Hepatic stellate cell (primary cell): ENCODE results near the gene POMC.
"Not testable (repeated sequence)": the region's sequence is repeated elsewhere in the genome, so short reads cannot be mapped to it uniquely, and the experiment has no call there.

ENCODE experiments used
- DNase-seq: peaks from one replicate; pipeline ENCODE4 v3.0.0; 2011; ENCODE audit warnings: low spot score

POMC gene

DNA sequence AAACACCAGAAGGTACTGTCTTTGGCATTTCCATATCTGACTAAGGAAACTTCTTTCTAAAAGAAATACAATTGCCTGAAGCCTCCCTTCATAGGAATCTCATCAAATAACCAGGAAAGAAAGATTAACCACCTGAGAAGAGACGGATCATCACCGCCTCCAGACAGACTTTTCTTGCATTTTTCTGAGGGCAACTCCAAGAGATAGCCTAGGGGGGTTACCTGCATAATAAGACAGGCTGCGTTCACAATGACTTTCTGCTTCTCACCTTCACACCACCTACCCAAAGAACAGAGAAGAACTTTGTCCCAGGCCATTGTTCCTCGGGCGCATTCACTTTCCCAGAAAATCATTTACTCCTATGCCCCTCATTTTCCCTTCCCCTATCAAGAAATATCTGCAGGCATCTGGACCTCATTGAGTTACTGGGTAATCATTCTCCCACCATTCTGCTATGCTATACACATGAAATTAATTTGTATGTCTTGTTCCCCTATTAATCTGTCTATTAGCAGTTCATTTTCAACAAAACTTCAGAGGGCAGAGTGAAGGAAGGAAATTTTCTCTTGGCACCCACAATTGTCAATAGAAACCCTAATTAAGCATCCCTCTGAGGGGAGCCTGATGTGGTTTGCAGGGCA, 8.3 kb upstream of the POMC start:
- DNase-seq: no peak

- DNase-seq: no peak
Measured at GRCh38 chr2:25176138-25176537, 7.8 kb upstream of the POMC start.

GRCh38 chr2:25174192-25174861, 5.9 kb upstream of the POMC start:
- no peak for DNase-seq

DNA sequence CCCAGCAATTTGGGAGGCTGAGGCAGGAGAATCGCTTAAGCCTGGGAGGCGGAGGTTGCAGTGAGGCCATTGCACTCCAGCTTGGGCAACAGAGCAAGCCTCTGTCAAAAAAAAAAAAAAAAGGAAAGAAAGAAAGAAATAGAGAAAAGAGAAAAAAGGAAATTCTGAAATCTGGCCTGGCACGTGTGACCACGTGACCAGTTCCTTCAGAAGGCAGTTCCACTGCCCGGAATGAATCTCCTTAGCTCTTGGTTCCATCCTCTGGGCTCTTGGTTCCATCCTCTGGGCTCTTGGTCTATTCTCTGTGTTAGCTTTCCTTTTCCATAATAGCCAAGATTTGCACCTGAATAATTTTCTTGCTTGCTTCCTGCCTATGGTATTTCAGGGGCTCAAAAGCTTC, 5.3 kb upstream of the POMC start:
- DNase-seq: no peak

- no peak for DNase-seq
Measured at GRCh38 chr2:25170888-25171287, 2.5 kb upstream of the POMC start.

DNA sequence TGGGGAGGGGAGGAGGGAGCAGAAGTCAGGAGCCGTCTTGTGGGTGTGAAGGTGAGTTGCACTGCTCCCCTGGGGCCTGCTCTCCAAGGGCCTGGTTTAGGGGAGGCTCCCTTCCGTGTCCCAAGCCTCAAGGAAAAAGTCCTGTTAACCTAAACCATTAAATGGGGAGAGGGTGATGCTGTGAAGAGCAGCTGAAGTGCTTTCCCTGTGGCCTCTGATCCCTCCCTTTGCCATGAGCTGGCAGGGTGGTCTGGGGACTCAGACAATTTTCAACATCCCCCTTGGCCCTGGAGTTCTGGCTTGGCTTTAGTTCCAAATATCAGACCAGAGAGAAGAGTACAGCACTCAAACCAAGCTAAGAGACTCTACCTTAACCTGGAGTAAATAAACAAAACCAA, 692 bp upstream of the POMC start:
- DNase-seq: no peak

GRCh38 chr2:25165992-25166875, 2.1 kb downstream of the POMC start:
- DNase-seq: no peak

DNA sequence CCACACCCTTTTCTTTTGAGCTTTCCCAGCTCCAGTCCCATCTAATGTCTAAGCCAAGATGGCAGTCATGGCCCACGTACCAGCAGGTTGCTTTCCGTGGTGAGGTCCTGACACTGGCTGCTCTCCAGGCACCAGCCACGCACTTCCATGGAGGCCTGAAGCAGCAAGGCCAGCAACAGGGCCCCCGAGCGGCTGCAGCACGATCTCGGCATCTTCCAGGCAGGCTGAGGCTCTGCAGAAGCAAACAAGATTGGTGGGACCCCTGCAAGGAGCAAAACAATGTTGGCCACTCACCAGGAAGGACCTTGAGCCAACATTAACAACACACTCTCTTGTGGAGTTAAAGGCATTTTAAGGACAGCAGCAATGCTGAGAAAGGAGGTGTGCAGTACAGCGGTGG, 3.8 kb downstream of the POMC start:
- DNase-seq: no peak

DNA sequence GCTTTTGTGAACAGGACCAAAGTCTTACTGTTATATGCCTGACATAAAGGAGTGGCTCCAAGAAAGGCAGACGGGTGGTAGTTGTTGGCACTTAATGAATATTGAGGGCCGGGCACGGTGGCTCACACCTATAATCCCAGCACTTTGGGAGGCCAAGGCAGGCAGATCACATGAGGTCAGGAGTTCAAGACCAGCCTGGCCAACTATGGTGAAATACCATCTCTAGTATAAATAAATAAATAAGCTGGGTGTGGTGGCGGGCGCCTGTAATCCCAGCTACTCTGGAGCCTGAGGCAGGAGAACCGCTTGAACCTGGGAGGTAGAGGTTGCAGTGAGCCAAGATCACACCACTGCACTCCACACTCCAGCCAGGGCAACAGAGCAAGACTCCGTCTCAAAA, 6.3 kb downstream of the POMC start:
- not testable (repeated sequence) for DNase-seq

DNA sequence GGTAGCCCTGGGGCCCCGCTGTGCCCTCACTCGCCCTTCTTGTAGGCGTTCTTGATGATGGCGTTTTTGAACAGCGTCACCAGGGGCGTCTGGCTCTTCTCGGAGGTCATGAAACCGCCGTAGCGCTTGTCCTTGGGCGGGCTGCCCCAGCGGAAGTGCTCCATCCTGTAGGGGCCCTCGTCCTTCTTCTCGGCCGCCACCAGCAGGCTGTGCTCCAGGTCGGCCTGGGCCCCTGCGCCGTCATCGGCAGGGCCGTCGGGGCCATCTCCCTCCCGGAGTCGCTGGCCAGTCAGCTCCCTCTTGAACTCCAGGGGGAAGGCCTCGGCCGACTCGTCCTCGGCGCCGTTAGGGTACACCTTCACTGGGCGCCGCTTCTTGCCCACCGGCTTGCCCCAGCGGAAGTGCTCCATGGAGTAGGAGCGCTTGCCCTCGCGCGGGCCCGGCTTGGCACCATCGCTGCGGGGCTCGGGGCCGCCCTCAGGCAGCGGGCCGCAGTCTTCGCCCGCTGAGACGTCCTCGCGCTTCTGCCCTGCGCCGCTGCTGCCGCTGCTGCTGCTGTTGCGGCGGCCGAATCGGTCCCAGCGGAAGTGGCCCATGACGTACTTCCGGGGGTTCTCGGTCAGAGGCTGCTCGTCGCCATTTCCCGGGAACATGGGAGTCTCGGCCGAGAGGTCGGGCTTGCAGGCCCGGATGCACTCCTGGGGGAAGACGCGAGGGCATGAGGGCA, 7.2 kb downstream of the POMC start:
- no peak for DNase-seq

GRCh38 chr2:25160376-25160775, 8.0 kb downstream of the POMC start:
- DNase-seq: no peak

DNA sequence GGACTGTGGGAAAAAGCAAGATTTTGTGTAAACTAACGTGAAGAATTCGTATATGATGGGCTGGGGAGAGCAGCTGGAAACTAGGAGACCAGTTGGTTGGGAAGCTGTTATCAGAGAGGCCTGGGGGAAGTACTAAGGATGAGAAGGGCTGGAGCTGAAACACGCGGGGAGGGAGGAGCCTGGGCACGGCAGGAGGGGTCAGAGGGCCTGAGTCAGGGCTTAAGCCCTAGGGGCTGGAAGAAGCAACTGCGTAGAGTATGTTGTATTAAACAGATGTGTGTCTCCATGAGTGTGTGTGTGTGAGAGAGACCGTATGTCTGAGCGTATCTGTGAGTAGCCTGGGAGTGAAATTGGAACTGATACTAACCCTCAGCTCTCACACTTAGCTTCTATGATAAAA, 8.4 kb downstream of the POMC start:
- no peak for DNase-seq

GRCh38 chr2:25158096-25158852, 10.1 kb downstream of the POMC start:
- no peak for DNase-seq

DNA sequence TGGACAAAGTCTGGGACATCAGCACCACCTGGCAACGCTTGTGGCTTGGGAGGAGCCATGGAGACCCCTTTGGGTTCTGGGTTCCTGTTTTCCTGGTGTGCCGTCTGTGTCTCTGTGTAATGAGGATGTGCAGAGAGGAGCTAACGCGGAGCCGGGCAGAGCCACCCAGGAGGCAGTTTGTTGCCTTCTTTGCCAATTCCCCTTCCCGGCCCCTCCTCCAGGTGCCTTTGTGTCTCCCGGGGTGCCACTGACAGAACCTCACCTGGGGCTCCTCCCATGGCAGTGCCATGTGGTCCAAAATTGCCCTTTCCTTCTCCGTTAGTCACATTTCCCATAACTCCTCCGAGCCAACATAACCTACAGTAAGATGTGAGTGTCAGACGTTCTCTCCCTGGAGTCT, 13.0 kb downstream of the POMC start:
- DNase-seq: no peak

- DNase-seq: no peak
Measured at GRCh38 chr2:25151718-25152117, 16.7 kb downstream of the POMC start.

GRCh38 chr2:25150993-25151392, 17.4 kb downstream of the POMC start:
- DNase-seq: not testable (repeated sequence)

DNA sequence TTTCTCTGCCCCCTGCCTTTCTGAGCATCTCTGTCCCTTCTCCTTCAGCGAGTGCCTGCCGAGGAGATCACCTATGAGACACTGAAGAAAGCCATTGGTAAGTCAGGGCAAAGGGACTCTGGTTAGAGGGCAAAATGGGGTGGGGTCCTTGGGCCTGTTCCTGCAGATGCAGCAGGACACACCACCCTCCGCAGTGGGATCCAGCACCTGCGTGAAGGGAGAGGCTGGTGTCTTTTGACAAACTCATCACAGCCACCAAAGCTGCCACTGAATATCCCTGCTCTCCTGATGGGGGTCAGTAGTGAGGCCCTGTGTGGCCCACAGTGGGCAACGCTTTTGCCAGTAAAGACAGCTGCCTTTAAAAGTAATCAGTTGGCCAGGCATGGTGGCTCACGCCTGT, 18.7 kb downstream of the POMC start:
- no peak for DNase-seq

GRCh38 chr2:25146896-25147295, 21.5 kb downstream of the POMC start:
- DNase-seq: no peak

- DNase-seq: no peak
Measured at GRCh38 chr2:25145803-25146202, 22.6 kb downstream of the POMC start.

DNA sequence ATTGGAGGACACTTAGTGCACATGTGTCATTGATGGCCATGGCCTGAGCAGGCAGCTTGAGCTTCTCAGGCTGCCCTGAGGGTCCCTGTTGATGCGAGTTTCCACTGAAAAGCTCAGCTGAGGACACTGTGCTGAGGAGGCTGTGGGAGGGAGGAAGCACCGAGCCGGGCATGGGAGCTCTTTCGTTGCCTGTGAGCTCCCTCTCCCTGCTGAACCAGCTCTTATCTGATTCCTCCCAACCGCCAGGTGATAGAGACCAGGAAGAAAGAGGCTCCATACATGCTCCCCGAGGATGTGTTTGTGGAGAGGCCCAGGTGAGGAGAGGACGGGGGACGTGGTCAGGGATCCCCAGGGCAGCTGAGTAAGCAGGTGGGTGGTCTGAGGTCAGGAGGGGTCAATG, 27.3 kb downstream of the POMC start:
- DNase-seq: no peak

- DNase-seq: not testable (repeated sequence)
Measured at GRCh38 chr2:25140535-25140934, 27.8 kb downstream of the POMC start.

GRCh38 chr2:25132693-25133092, 35.7 kb downstream of the POMC start:
- DNase-seq: no peak
